Ecto neural progenitor cell (in vitro differentiated cells): Measurements from ENCODE around the gene KRT86.

Experiments used
- DNase-seq: peaks from one replicate; pipeline ENCODE4 v3.0.0-alpha.2; 2018; ENCODE audit warnings: low spot score

Gene KRT86

DNA sequence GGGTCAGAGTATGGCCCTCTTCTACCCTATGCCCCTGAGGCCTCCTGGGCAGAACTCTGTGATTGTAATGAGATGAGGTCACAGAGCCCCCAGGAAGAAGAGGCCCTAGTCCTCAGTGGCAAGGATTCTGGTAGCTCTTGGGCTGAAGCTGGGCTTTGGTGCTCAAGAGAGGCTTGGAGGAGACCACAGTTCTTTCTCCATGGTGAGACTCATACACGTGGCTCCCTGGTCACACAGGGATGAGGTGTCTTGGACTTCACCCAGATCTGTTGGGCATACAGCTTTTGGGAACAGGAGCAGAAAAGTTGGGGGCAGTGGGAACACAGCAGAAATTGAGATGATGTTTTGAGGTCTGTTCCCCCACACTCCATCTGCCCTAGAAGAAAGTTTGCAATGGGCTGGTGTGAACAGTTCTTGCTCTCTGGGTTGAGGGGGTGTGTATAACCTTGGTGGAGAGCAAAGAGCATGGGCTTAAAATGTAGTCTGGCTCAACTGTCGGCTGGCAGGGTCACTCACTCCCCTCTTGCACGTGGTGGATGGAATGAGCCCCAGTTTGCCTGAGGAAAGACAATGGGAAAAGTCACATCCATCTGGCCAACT, at the start of gene KRT86:
TSS of gene KRT86 (plus strand) at position 125 of the 600 bp plus-strand sequence. CDS start 27,272 bp downstream, outside the sequence.
- no peak for DNase-seq

DNA sequence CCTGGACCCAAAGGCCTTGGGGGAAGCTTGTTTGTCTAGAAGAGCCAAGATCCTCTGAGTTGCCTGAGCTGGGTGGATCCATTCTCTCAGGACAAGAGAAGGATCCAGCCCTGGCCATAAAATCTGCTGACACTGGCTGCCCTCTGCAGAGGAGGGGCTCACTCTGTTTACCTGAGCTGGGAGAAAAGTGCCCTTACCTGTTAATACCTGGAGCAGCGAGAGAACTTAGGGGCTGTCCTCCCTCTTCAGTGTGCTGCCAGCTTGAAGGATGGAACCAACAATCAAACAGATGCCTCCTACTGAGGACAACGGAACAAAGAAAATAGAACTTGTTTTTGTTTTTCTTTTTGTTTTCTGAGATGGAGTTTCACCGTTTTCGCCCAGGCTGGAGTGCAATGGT, 48.7 kb upstream of the KRT86 start:
- no peak for DNase-seq

DNA sequence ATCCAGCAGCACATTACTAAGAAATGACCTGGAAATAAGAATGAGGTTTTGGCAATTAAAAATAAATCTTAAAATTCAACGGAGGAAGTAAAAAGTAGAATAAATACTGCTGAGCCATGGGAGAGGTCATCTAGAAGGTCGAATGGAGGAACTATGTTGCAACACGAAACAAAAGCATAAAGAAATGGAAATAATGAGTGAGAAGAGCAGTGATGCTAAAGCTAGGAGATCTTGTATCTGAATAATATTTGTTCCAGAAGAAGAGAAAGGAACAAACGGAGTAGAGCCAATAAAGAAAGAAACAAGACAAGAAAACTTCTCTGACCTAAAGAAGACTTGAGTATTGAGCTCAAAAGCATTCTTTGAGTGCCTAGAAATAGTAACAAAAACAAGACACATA, 48.0 kb upstream of the KRT86 start:
- DNase-seq, result no peak

DNA sequence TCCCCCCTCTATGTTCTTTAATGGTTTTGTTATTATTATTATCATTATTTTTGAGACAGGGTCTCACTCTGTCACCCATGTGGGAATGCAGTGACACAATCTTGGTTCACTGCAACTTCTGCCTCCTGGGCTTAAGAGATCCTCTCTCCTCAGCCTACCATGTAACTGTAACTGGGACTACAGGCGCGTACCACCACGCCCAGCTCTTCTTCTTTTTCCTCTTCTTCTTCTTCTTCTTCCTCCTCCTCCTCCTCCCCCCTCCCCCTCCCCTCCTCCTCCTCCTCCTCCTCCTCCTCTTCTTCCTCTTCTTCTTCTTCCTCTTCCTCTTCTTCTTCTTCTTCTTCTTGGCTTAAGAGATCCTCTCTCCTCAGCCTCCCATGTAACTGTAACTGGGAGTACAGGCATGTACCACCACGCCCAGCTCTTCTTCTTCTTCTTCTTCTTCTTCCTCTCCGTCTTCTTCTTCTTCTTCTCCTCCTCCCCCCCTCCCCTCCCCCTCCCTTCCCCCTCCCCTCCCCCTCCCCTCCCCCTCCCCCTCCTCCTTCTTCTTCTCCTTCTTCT, 46.8 kb upstream of the KRT86 start:
- no peak for DNase-seq

DNA sequence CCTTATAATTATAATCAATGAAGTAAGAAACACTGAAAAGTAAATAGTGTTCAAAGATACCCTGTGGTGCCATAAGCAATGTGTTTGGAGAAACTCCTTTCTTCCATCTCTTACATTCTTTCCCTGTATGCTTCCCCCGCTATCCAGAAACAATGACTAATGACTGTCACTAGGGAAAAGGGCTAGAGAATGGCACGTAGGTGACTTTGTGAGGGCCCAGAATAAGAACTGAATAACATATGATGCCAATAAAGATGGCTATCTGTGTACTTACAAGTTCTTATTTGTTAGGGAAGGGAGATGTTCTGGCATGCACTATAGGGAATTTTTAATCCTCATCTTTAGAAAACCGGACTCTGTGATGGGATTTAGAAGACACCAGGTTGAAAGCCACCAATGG, 46.1 kb upstream of the KRT86 start:
- DNase-seq, result no peak

DNA sequence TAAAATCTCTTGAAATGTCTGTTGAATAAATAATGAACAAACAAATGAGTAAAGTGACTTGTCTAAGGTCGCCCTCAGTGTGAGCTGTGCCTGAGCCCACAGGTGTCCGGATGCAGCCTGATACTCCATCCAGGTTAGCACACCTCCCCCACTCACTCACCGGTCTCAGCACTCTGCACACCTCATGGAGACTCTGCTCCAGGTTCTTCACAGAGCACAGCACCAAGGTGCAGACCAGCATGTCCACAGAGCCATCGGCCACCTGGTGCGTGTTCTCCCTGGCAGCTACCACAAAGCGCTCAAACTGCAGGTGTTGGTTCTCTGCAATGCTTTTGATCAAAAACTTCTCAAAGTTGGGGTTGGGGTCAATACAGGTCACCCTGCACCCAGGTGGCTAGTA, 45.5 kb upstream of the KRT86 start:
- DNase-seq, result no peak

DNA sequence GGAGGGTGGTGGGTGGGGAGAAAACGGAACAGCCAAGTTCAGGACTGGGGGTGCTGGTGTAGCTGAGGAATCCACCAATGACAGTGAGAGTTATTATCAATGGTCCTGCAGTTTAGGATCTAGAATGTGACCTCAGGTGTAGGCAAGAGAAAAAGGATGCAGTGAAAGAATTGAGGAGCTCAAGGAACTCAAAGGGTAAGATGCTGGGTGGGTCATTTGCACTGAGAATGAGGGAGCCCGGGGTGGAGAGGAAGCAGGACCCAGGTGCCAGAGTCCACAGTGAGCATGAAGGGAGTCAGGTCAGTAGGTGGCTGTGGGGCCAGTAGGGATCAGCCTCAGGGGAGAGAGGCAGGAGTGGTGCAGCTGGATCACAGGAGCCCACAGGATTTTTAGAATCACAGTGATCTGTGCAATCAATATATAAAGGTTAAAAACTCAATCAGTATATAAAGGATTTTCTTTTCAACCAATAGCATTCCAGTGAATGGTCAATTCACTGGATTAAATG, 44.6 kb upstream of the KRT86 start:
- DNase-seq, result no peak

DNA sequence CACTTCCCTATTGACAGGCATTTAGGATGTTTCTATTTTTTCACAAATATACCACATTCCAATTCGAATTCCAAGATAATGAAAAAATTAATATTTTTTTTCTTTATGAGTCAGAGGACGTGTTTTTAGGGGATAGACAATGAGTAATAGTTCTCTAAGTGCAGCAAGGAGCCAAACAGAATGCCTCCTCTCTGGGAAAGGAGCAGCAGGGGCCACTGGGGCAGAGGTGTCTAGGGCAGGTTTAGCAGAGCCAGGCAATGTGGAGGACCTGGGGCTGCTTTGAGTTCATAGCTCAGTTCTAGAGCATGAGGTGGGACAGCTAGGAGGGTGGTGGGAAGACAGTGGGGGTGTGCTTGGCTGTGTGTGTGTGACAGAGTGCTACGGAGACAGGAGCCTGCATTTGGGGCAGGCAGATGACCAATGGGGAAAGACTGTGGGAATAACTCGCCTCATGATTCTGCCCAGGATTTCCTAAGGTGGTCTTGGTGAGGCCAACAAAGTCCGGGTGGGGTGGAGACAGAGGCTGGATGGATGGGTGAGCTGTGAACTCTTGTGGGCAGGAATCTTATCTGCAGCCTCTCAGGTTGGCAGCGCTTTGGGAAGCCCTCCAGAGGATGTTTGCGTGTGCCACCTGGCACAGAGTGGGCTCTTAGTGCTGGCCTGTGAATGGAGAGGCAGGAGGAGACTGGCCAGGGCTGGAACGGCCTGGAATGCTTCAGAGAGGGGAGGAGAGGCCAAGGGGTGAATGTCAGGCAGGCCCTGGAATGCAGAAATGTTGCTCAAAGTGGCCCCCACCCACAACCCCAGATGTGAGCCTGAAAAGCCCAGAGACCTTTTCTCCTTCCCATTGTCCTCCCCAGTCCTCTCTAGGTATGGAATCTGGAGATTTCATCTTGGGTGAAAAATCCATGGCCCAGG, 43.8 kb upstream of the KRT86 start:
- no peak for DNase-seq

DNA sequence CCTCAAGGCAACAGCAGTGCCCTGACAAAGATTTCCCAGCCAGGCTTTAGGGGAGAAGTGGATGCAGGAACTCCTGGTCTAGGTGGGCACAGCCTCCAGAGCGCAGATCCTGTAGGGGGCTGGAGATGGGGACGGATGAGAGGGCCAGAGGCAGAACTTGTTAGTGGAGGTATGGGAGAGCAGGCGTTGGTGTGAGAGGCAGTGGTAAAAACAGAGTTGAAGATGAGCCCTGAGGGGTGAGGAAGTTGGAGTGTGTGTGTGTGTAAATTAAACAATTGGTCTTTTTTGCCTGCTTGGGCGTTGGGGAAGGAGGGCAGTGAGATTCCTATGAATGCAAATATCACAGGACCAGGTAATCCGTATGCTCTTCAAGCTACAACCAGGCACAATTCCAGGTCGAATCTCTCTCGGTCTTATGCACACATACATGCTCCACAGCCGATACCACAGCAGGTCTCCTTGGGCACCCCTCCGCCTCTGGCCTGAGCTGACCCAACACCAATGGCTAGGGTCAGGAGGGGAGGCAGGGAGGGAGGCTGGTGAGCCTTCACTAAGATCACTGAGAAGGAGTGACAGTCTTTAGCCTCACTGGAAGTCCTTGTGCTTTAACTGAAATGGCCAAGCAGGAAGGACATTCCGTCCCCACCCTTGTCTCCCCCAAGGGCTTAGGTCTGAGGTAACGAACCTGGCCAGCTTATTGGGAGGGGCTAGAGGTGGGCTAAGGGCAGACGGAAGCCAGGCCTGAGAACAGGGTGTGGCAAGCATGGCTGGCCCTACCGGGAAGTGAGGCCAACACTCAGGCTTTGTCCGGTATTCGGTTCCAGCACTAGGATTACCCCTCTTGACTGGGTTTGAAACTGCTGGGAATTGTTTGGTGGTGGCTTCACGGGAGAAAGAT, 42.9 kb upstream of the KRT86 start:
- DNase-seq, result no peak

DNA sequence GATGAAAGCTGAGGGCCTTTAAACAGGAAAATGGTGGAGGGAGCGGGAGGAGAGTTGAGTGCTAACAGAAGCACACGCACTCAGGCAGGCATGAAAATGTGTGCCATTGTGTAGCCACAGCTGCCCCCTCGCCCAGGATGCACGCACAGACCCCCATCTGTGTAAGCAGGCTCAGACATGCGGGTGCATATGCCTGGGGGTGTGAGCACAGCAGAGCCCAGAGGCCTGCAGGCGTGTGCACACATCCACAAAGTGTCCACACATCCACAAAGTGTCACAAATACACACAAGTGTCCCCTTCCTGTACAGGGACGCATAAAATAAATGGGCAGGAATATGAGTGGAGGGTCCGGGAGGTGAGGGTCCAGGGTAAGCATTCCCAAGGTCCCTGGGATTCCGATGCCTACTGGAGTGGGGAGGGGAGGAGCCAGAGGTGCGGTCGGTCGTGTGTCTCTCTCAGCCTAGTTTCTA, 42.2 kb upstream of the KRT86 start:
- DNase-seq, result no peak

DNA sequence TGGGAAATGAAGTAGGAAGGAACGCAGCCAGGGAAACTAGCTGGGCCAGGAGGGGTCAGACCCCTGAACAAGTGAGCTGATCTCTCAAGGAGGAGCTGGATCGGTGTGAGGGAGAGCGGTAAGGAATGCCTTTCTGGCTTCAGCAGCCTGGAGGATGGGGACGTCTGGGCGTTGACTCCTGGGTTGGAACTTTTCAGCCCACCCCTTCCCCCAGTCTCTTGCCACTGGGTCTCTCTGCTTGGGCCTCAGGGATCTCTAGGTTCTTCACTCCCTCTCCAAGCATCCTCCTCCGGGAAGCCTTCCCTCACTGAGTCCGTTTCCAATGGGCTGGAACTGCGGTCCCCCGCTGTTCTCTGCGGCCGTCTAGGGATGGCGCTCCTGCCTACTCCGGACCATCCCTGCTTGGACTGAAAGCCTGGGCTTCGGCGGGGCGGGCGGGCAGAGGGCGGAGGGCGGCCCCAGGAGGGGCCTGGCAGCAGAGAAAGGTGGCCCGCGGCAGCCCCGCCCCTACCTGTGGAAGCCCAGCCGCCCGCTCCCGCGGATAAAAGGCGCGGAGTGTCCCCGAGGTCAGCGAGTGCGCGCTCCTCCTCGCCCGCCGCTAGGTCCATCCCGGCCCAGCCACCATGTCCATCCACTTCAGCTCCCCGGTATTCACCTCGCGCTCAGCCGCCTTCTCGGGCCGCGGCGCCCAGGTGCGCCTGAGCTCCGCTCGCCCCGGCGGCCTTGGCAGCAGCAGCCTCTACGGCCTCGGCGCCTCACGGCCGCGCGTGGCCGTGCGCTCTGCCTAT, 41.6 kb upstream of the KRT86 start, which contains the start of gene KRT7:
TSS of gene KRT7 (plus strand) at position 570 of the 788 bp plus-strand sequence. CDS start at position 624, 54 bp downstream.
- DNase-seq, result peak; percentile 65

DNA sequence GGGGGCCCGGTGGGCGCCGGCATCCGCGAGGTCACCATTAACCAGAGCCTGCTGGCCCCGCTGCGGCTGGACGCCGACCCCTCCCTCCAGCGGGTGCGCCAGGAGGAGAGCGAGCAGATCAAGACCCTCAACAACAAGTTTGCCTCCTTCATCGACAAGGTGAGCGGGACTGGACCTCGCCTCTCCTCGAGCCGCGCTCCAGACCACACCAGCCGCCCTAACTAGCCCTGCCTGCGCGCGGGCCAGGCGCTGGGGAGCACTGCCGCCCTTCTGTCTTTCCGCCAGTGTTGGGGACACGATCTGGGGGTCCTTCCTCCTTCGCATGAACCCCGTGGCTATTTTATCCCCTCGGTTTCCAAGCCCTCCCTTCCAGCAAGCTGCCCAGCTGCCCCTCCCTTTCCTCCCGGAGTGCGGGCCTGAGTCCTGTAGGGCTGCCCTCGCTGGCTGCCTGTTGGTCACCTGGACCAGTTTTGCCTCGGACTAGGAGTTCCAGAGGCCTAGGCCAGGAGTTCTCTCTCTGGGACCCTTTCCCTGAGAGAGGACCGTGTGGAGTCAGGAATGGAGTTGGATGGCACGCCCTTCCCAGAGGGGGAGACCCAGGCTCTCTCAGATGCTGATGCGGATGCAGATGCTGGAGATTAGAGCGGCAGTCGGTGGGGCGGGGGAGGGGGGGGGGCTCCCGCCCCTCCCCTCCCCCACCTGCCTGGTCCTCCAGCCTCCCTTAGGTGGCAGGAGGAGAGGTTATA, 40.8 kb upstream of the KRT86 start:
- DNase-seq, result no peak

DNA sequence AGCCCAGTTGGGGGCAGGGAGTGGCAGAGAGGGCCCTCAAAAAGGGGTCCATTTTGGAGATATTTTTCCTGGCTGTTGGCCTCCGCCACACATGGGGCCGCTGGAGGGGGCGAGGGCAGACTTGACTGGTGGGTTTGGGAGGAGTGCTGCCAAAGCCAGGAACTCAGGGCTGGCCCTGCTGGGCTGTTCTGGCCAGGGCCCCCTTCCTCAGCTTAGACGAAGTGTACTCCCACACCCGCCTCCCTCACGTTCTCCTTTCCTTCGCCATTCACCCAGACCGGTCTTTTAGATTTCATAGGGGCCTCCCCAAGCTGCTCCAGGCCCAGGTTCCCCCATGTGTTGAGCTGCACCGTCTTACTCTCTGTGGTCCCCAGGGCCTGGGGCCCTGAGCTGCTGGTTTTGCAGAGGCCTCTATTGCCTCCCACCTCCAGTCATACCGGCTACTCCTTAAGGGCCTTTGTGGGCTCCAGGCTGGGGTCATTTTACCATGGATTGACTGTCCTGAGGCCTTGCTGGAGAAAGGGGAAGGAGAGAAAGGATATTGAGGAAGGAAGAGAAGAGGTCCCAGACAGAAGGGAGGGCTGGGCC, 40.1 kb upstream of the KRT86 start:
- DNase-seq, result no peak

DNA sequence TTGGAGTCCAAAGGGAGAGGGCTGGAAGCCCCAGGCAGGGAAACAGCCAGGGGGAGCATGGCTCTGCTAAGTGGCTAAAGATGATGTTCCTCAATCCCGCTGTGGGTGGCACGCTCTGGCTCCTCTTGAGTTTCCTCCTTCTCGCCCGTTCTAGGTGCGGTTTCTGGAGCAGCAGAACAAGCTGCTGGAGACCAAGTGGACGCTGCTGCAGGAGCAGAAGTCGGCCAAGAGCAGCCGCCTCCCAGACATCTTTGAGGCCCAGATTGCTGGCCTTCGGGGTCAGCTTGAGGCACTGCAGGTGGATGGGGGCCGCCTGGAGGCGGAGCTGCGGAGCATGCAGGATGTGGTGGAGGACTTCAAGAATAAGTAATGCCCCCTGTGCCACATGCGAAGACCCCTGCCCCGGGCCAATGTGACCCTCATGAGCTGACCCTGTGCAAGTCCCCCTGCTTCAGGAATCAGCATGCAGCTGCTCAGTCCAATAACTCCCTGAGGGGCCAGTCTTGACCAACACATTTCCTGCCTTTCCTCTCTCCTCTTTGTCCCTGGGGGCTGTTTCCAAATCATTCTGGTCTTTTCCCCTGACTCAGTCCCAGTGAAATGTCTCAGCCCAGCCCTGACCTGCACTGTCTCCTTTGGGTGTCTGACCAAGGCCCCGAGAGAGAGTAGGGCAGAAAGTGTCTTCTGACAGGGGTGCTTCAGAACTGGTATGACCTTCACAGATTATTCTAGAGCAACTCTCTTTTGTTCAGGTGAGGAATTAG, 39.3 kb upstream of the KRT86 start:
- DNase-seq, result no peak

DNA sequence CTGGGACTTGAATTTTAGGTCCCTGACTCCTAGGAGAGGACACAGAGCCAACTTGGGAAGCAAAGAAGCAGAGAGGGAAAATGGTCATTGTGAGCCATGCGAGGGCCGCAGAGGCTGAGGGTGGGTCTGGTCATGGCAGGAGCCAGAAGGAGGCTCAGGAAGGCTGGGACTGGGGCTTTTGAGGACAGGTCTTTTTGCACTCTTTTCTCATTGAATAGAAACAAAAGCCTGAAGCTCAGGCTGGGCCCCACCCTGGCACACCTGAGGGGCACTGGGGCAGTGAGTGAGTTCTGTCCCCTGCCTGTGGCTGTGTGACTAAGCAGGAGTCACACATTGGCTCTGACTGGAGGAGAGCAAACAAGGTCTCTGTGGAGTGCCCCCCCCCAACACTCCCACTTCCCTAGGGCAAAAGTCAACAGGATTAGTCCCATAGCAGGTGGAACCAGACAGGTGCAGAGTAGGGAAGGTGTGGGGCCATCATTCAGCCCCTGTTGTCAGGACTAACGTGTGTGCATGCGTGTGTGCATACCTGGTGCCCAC, 38.6 kb upstream of the KRT86 start:
- DNase-seq, result no peak

DNA sequence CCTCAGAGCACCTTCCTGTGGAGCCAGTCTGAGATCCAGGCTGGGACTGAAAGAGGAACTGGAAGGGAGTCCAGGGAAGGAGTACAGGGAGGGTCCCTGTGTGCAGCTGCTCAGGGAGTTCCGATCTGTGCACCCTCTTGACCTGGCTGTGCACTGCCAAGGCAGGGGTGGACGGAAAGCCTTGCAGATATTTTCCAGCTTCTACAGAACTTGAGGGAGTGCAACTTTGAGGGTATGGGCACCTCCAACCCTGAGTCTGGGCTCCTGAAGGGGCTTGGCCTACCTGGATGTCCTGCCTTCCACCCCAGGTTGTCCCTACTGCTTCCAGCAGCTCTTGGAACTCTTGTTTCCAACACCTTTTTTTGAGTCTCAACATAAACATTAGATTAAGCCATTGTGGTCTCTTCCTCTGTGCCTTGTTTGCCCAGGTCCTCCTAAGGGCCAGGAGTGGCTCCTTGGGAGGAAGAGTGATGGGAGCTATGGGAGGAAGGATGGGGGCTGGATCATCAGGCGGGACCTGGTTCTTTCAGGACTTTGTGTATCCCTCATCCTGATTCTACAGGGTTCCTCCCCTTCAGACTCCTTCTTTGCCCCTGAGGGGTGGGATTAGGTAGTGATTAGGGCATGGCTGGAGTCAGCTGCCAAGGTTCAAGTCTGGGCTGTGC, 37.9 kb upstream of the KRT86 start:
- DNase-seq, result no peak

DNA sequence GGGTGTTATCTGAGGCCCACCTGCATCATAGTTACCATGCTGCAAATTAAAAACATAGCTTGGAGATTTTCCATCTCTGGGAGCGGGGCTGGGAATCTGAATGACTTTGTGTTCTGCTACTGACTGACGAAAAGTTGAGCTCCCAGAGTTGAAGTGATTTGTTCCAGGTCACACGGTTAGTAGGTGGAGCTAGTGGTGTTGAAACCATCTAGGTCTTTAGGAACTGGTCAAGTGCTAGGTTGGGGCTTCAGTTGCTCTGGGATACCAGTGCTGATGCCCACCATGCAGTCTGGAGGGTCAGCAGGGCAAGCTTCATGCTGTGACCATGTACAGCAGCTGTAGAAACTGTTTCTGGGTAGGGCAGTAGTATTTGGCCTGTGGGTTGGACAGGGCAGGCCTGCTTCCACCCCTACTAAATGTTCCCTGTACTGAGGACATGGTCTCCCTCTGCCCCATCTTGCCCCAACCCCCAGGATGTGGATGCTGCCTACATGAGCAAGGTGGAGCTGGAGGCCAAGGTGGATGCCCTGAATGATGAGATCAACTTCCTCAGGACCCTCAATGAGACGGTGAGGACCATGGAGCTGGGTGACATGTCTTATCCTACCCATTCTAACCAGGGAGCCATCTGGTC, 36.1 kb upstream of the KRT86 start:
- no peak for DNase-seq
